Gastrocnemius medialis (tissue), 4 donors: Measurements from ENCODE around the gene ADRA1B. TPM values are rescaled to one million over a fixed set of nuclear protein-coding genes. Genes with fewer than 3 reads are reported as not detected.

Experiments used
- ATAC-seq, 2 donors: fragments of 150-250 bp; one replicate each; pipeline ENCODE4 v1.9.1; 2016
- DNase-seq, 2 donors: peaks; one replicate each; pipeline ENCODE4 v3.0.0-alpha.2; 2019
- H3K27ac ChIP-seq, 4 donors: fragments of 200-600 bp; sonication (generic); 1 replicate in 1 of 4; 2 replicates in 3 of 4; pipeline ENCODE4 v1.5.1; 2016 to 2018; ENCODE audit warnings: mild to moderate bottlenecking in 2 of 4, moderate library complexity in 1 of 4
- H3K27me3 ChIP-seq, 3 donors: fragments of 200-600 bp; sonication (generic) in 2 of 3; 1 replicate in 1 of 3; 2 replicates in 2 of 3; pipeline versions ENCODE4 v1.5.1 to v1.6.0; 2016 to 2019; ENCODE audit warnings: mild to moderate bottlenecking in 1 of 3, moderate library complexity in 1 of 3
- H3K36me3 ChIP-seq, 2 donors: fragments of 200-600 bp; sonication (generic) in 1 of 2; one replicate each; pipeline ENCODE4 v1.5.1; 2017 to 2018
- H3K4me1 ChIP-seq, 2 donors: fragments of 200-600 bp; sonication (generic) in 1 of 2; one replicate each; pipeline ENCODE4 v1.5.1; 2016 to 2017; ENCODE audit warnings: mild to moderate bottlenecking in 2 of 2
- H3K4me3 ChIP-seq, 4 donors: fragments of 200-600 bp; sonication (generic) in 3 of 4; 1 replicate in 1 of 4; 2 replicates in 3 of 4; pipeline ENCODE4 v1.5.1; 2016 to 2019; ENCODE audit warnings: mild to moderate bottlenecking in 2 of 4
- H3K9me3 ChIP-seq, 3 donors: fragments of 200-600 bp; sonication (generic) in 2 of 3; 1 replicate in 1 of 3; 2 replicates in 2 of 3; pipeline ENCODE4 v1.5.1; 2016 to 2019
- CTCF ChIP-seq, 5 experiments: fragments of 450-650 bp in 3 of 5; fragments of 200-600 bp in 2 of 5; sonication (generic) in 2 of 5; IDR thresholded peaks in 4 of 5; conservative IDR thresholded peaks in 1 of 5; 1 replicate in 4 of 5; 2 replicates in 1 of 5; pipeline ENCODE4 v1.5.1; 2016 to 2019; ENCODE audit warnings: antibody characterized with exemption in 5 of 5, mild to moderate bottlenecking in 3 of 5, moderate library complexity in 3 of 5
- POLR2A ChIP-seq, 2 donors: fragments of 450-650 bp; IDR thresholded peaks; one replicate each; pipeline ENCODE4 v1.6.1; 2017; ENCODE audit warnings: antibody characterized with exemption in 2 of 2, mild to moderate bottlenecking in 2 of 2, moderate library complexity in 2 of 2
- in situ Hi-C, 4 donors: fragments of 200-750 bp; cut with MboI; loops; one replicate each; pipeline versions ENCODE4 v1.15.0 to v1.8.0; 2017; ENCODE audit warnings: low sequenced_read_pairs in 4 of 4
- intact Hi-C: fragments of 100-400 bp; cut with DNase I; formaldehyde crosslinking; loops from one replicate; pipeline ENCODE4 v1.15.1; 2023; ENCODE audit warnings: low total_unique reads
- total RNA-seq, 4 donors: library from RNA; depleted of rRNA; stranded (reverse); fragments of >200 nt; gene quantifications; one replicate each; pipeline versions ENCODE4 v1.1.0 to v1.2.3, GENCODE V29; 2016

ADRA1B gene
- total RNA-seq, 4 donors from 2014 or later = 0.61 to 1.9 (median 0.94) TPM

GRCh38 chr5:159909126-159909525, 7.2 kb upstream of the ADRA1B start:
- no peak for DNase-seq
- in situ Hi-C loops = loop anchor here in 2 of 4 donors (25.0 kb wide), 2 partner anchors 397 to 472 kb away; no protein-coding TSS in a partner anchor
- no peak overlapping the region for H3K4me3 ChIP-seq
- H3K36me3 ChIP-seq = no peaks in the 10 kb centered on the region
- H3K4me1 ChIP-seq = no peaks in the 10 kb centered on the region
- H3K27ac ChIP-seq = no peak overlapping the region
- TF ChIP-seq POLR2A (IDR thresholded peaks at IDR 0.05) = no peak
- TF ChIP-seq CTCF (IDR thresholded peaks at IDR 0.05 in 4 of 5, conservative IDR thresholded peaks at IDR 0.05 in 1 of 5) = no peak
- no peaks in the 10 kb centered on the region for H3K27me3 ChIP-seq
- no peak for ATAC-seq
- intact Hi-C loops = no loop called here
- no peaks in the 10 kb centered on the region for H3K9me3 ChIP-seq

- Histone ChIP-seq H3K4me3 (no peak overlapping the region), H3K4me1 (no peaks in the 10 kb centered on the region), H3K9me3 (no peaks in the 10 kb centered on the region), H3K36me3 (no peaks in the 10 kb centered on the region), H3K27me3 (no peaks in the 10 kb centered on the region), H3K27ac (no peak overlapping the region)
- intact Hi-C loops = loop anchor here (10.0 kb wide), 1 partner anchor 126 kb away; no protein-coding TSS in a partner anchor
- ATAC-seq (no peak), DNase-seq (no peak)
- in situ Hi-C loops = loop anchor here in 3 of 4 donors (10.0 to 25.0 kb wide), 4 partner anchors 126 to 473 kb away; no protein-coding TSS in a partner anchor
- TF ChIP-seq CTCF (IDR thresholded peaks at IDR 0.05 in 4 of 5, conservative IDR thresholded peaks at IDR 0.05 in 1 of 5) (no peak), POLR2A (IDR thresholded peaks at IDR 0.05) (no peak)
Measured at GRCh38 chr5:159910207-159910842, 6.0 kb upstream of the ADRA1B start.

GRCh38 chr5:159910843-159911229, 5.4 kb upstream of the ADRA1B start:
- in situ Hi-C loops (loop anchor here in 3 of 4 donors (10.0 to 25.0 kb wide), 4 partner anchors 126 to 474 kb away; no protein-coding TSS in a partner anchor), intact Hi-C loops (loop anchor here (10.0 kb wide), 1 partner anchor 126 kb away; no protein-coding TSS in a partner anchor)
- Histone ChIP-seq H3K36me3 (no peaks in the 10 kb centered on the region), H3K4me1 (no peaks in the 10 kb centered on the region), H3K4me3 (no peak overlapping the region), H3K27ac (no peak overlapping the region), H3K9me3 (no peaks in the 10 kb centered on the region), H3K27me3 (peaks cover 0 to 3% (median 0%) of the 10 kb centered on the region in 3 donors)
- TF ChIP-seq POLR2A (IDR thresholded peaks at IDR 0.05) (no peak), CTCF (IDR thresholded peaks at IDR 0.05 in 4 of 5, conservative IDR thresholded peaks at IDR 0.05 in 1 of 5) (no peak)
- ATAC-seq (no peak), DNase-seq (no peak)

GRCh38 chr5:159911349-159911748, 4.9 kb upstream of the ADRA1B start:
- Histone ChIP-seq H3K27ac (no peak overlapping the region), H3K27me3 (peaks cover 0 to 3% (median 0%) of the 10 kb centered on the region in 3 donors), H3K4me3 (no peak overlapping the region), H3K36me3 (no peaks in the 10 kb centered on the region), H3K9me3 (no peaks in the 10 kb centered on the region), H3K4me1 (no peaks in the 10 kb centered on the region)
- ATAC-seq (no peak), DNase-seq (no peak)
- in situ Hi-C loops (loop anchor here in 3 of 4 donors (10.0 to 25.0 kb wide), 4 partner anchors 127 to 474 kb away; no protein-coding TSS in a partner anchor), intact Hi-C loops (loop anchor here (10.0 kb wide), 1 partner anchor 127 kb away; no protein-coding TSS in a partner anchor)
- TF ChIP-seq CTCF (IDR thresholded peaks at IDR 0.05 in 4 of 5, conservative IDR thresholded peaks at IDR 0.05 in 1 of 5) (no peak), POLR2A (IDR thresholded peaks at IDR 0.05) (no peak)
